NB4 (cell line): ENCODE data around the gene ZNF580.
A peak's percentile ranks its signal among the peaks of the same experiment; 100 is the strongest.

Experiments used
- DNase-seq: peaks from one replicate; pipeline ENCODE4 v3.0.0; 2010; ENCODE audit warnings: low read depth
- H3K4me3 ChIP-seq: one replicate; pipeline ENCODE4 v1.5.1; 2011; ENCODE audit warnings: mild to moderate bottlenecking, low read depth, low read length, moderate library complexity
- CTCF ChIP-seq: IDR thresholded peaks from one replicate; pipeline ENCODE4 v1.5.1; 2012; ENCODE audit warnings: low read depth, low read length
- MAX ChIP-seq: IDR thresholded peaks from 2 replicates; pipeline ENCODE4 v1.6.1; 2011; ENCODE audit warnings: low read depth, low read length
- MYC ChIP-seq: IDR thresholded peaks from 2 replicates; pipeline ENCODE4 v1.6.1; 2011; ENCODE audit warnings: low read depth, low read length
- POLR2A ChIP-seq: IDR thresholded peaks from 2 replicates; pipeline ENCODE4 v1.6.1; 2011; ENCODE audit warnings: mild to moderate bottlenecking; ENCODE audit not compliant: insufficient read length; ENCODE audit errors: extremely low read depth

The ZNF580 gene

GRCh38 chr19:55645512-55645881 lies 4.7 kb downstream of the ZNF580 start:
- no peak for TF ChIP-seq MYC
- no peak for DNase-seq
- no peak overlapping the region for H3K4me3 ChIP-seq

GRCh38 chr19:55646889-55647731 lies 6.3 kb downstream of the ZNF580 start:
- DNase-seq = no peak
- no peak for TF ChIP-seq MYC
- no peak for TF ChIP-seq POLR2A
- TF ChIP-seq MAX = no peak
- no peak for TF ChIP-seq CTCF
- H3K4me3 ChIP-seq = peak overlapping the region; percentile 46

- DNase-seq = peak; percentile 65
- H3K4me3 ChIP-seq = peak within 1 kb of the TSS; percentile 46
- TF ChIP-seq CTCF (no peak), MYC (no peak), MAX (no peak), POLR2A (no peak)
These were observed 7.2 kb downstream of the ZNF580 start, which contains the start of gene CCDC106 for GRCh38 chr19:55647732-55648584. TSS of gene CCDC106 (plus strand) at chr19:55648212. CDS start at chr19:55649047, 835 bp downstream.

- TF ChIP-seq MAX (no peak), POLR2A (no peak), CTCF (no peak), MYC (no peak)
- no peak for DNase-seq
- H3K4me3 ChIP-seq = peak overlapping the region; percentile 46
These were observed 7.9 kb downstream of the ZNF580 start for GRCh38 chr19:55648585-55649267.

- H3K4me3 ChIP-seq = no peak overlapping the region
- no peak for DNase-seq
- TF ChIP-seq MYC (no peak), POLR2A (no peak), CTCF (no peak), MAX (no peak)
These were observed 8.7 kb downstream of the ZNF580 start for GRCh38 chr19:55649268-55650125.
